H9 (cell line): Measurements from ENCODE around the gene RALGAPA2. TPM values are rescaled to one million over a fixed set of nuclear protein-coding genes. Genes with fewer than 3 reads are reported as not detected.

Experiments
- DNase-seq: peaks from one replicate; pipeline ENCODE4 v3.0.0-alpha.2; 2017
- H2AFZ ChIP-seq: one replicate; pipeline ENCODE4 v1.6.1; 2013; ENCODE audit warnings: mild to moderate bottlenecking, low read length, control low read depth, moderate library complexity
- H2AK5ac ChIP-seq: 2 replicates; pipeline ENCODE4 v1.6.1; 2013; ENCODE audit warnings: low read length, control low read depth, mixed read lengths; ENCODE audit not compliant: insufficient read length
- H2BK120ac ChIP-seq: one replicate; pipeline ENCODE4 v1.6.1; 2013; ENCODE audit warnings: low read depth, mild to moderate bottlenecking, low read length, control low read depth, inconsistent platforms; ENCODE audit not compliant: poor library complexity, severe bottlenecking
- H2BK12ac ChIP-seq: 2 replicates; pipeline ENCODE4 v1.6.1; 2013; ENCODE audit warnings: low read length, control low read depth, mixed read lengths, low read depth; ENCODE audit not compliant: insufficient read length
- H2BK15ac ChIP-seq: 2 replicates; pipeline ENCODE4 v1.6.1; 2013; ENCODE audit warnings: low read depth, low read length, control low read depth
- H2BK20ac ChIP-seq: one replicate; pipeline ENCODE4 v1.6.1; 2013; ENCODE audit warnings: low read depth, mild to moderate bottlenecking, low read length, control low read depth, inconsistent platforms; ENCODE audit not compliant: poor library complexity, severe bottlenecking
- H2BK5ac ChIP-seq: 2 replicates; pipeline ENCODE4 v1.6.1; 2013; ENCODE audit warnings: low read length, control low read depth, mixed read lengths; ENCODE audit not compliant: insufficient read length
- H3K14ac ChIP-seq: 2 replicates; pipeline ENCODE4 v1.6.1; 2013; ENCODE audit warnings: low read length, control low read depth; ENCODE audit not compliant: insufficient read depth
- H3K18ac ChIP-seq: 2 replicates; pipeline ENCODE4 v1.6.1; 2013; ENCODE audit warnings: low read depth, mild to moderate bottlenecking, mixed read lengths, low read length, control low read depth; ENCODE audit not compliant: insufficient read length
- H3K23ac ChIP-seq: 2 replicates; pipeline ENCODE4 v1.6.1; 2013; ENCODE audit warnings: low read length, control low read depth, mixed read lengths, low read depth; ENCODE audit not compliant: insufficient read length
- H3K23me2 ChIP-seq: 2 replicates; pipeline ENCODE4 v1.6.1; 2013; ENCODE audit warnings: low read depth, mild to moderate bottlenecking, mixed read lengths, low read length, control low read depth; ENCODE audit not compliant: insufficient read length, poor library complexity, severe bottlenecking
- H3K27ac ChIP-seq: 2 replicates; pipeline ENCODE4 v1.5.1; 2013; ENCODE audit warnings: low read length, control low read depth, mixed read lengths, low read depth; ENCODE audit not compliant: insufficient read length
- H3K27me3 ChIP-seq: 2 replicates; pipeline ENCODE4 v1.6.1; 2013; ENCODE audit warnings: low read length, control low read depth, inconsistent platforms; ENCODE audit not compliant: insufficient read depth
- H3K4ac ChIP-seq: 2 replicates; pipeline ENCODE4 v1.6.1; 2013; ENCODE audit warnings: low read depth, mild to moderate bottlenecking, control low read depth, inconsistent platforms, low read length, moderate library complexity
- H3K4me1 ChIP-seq: 2 replicates; pipeline ENCODE4 v1.6.1; 2013; ENCODE audit warnings: low read length, control low read depth, inconsistent platforms; ENCODE audit not compliant: insufficient read depth
- H3K4me2 ChIP-seq: 2 replicates; pipeline ENCODE4 v1.6.1; 2013; ENCODE audit warnings: low read length, control low read depth, mixed read lengths; ENCODE audit not compliant: insufficient read length, insufficient read depth
- H3K56ac ChIP-seq: 2 replicates; pipeline ENCODE4 v1.6.1; 2013; ENCODE audit warnings: low read depth, mild to moderate bottlenecking, mixed read lengths, low read length, control low read depth; ENCODE audit not compliant: insufficient read length
- H3K79me1 ChIP-seq: 2 replicates; pipeline ENCODE4 v1.6.1; 2013; ENCODE audit warnings: low read depth, mild to moderate bottlenecking, moderate library complexity, low read length, control low read depth, inconsistent platforms; ENCODE audit not compliant: insufficient read depth, poor library complexity, severe bottlenecking
- H3K79me2 ChIP-seq: 2 replicates; pipeline ENCODE4 v1.6.1; 2013; ENCODE audit warnings: low read length, control low read depth, inconsistent platforms; ENCODE audit not compliant: insufficient read depth
- H3K9ac ChIP-seq: 2 replicates; pipeline ENCODE4 v1.6.1; 2013; ENCODE audit warnings: low read length, control low read depth, mixed read lengths; ENCODE audit not compliant: insufficient read length; ENCODE audit errors: extremely low read depth
- H3K9me3 ChIP-seq: one replicate; pipeline ENCODE4 v1.6.1; 2013; ENCODE audit warnings: low read depth, low read length, inconsistent platforms; ENCODE audit not compliant: control insufficient read depth
- H3T11ph ChIP-seq: one replicate; pipeline ENCODE4 v1.6.1; 2013; ENCODE audit warnings: mild to moderate bottlenecking, low read length, control low read depth, inconsistent platforms
- H4K20me1 ChIP-seq: one replicate; pipeline ENCODE4 v1.6.1; 2013; ENCODE audit not compliant: control insufficient read depth, insufficient read length, insufficient read depth
- H4K5ac ChIP-seq: 2 replicates; pipeline ENCODE4 v1.6.1; 2013; ENCODE audit warnings: low read depth, mild to moderate bottlenecking, mixed read lengths, low read length, control low read depth; ENCODE audit not compliant: insufficient read length
- H4K8ac ChIP-seq: replicated peaks from 2 replicates; pipeline ENCODE4 v1.6.1; 2013; ENCODE audit warnings: low read length, control low read depth, mixed read lengths, low read depth; ENCODE audit not compliant: insufficient read length
- H4K91ac ChIP-seq: 2 replicates; pipeline ENCODE4 v1.6.1; 2013; ENCODE audit warnings: low read depth, mild to moderate bottlenecking, moderate library complexity, mixed read lengths, low read length, control low read depth; ENCODE audit not compliant: insufficient read length
- H3K27ac Mint-ChIP-seq, 3 experiments: 2 replicates in 2 of 3; 3 replicates in 1 of 3; pipeline ENCODE4 v1.8.0; 2020 to 2021; ENCODE audit warnings: mixed read lengths in 3 of 3, mild to moderate bottlenecking in 1 of 3, moderate library complexity in 1 of 3
- H3K27me3 Mint-ChIP-seq: 2 replicates; pipeline ENCODE4 v1.8.0; 2021; ENCODE audit warnings: low read depth, mild to moderate bottlenecking, moderate library complexity, mixed read lengths
- H3K36me3 Mint-ChIP-seq, 3 experiments: 2 replicates in 2 of 3; 3 replicates in 1 of 3; pipeline ENCODE4 v1.8.0; 2020 to 2021; ENCODE audit warnings: low read depth in 3 of 3, mixed read lengths in 3 of 3; ENCODE audit not compliant: insufficient read depth in 1 of 3
- H3K4me1 Mint-ChIP-seq, 2 experiments: 2 replicates each; pipeline ENCODE4 v1.8.0; 2020; ENCODE audit warnings: mixed read lengths in 2 of 2
- H3K4me3 Mint-ChIP-seq, 2 experiments: 2 replicates in 1 of 2; 3 replicates in 1 of 2; pipeline ENCODE4 v1.8.0; 2020 to 2021; ENCODE audit warnings: mild to moderate bottlenecking in 2 of 2, mixed read lengths in 2 of 2, moderate library complexity in 1 of 2
- H3K9me3 Mint-ChIP-seq, 2 experiments: 2 replicates in 1 of 2; 3 replicates in 1 of 2; pipeline ENCODE4 v1.8.0; 2020; ENCODE audit warnings: mild to moderate bottlenecking in 2 of 2, mixed read lengths in 2 of 2, moderate library complexity in 1 of 2
- CTCF ChIP-seq: fragments of 200-600 bp; sonication (generic); conservative IDR thresholded peaks from 3 replicates; pipeline ENCODE4 v1.8.0; 2021; ENCODE audit warnings: antibody characterized with exemption, mild to moderate bottlenecking
- WGBS: extraction: QIAGEN DNeasy Blood & Tissue Kit; methylation state at CpG from one replicate; pipeline ENCODE4 v1.1.7; 2013; ENCODE audit warnings: missing lambda C conversion rate, low lambda C conversion rate, mixed read lengths; ENCODE audit not compliant: insufficient read length; ENCODE audit errors: extremely low coverage; 5-methylcytosine and 5-hydroxymethylcytosine counted together
- total RNA-seq: library from RNA; stranded (reverse); gene quantifications from 2 replicates; pipeline ENCODE4 v1.2.1, GENCODE V29; 2021

Gene RALGAPA2
- total RNA-seq, 1 experiment from 2014 or later: 16.6 TPM

DNA sequence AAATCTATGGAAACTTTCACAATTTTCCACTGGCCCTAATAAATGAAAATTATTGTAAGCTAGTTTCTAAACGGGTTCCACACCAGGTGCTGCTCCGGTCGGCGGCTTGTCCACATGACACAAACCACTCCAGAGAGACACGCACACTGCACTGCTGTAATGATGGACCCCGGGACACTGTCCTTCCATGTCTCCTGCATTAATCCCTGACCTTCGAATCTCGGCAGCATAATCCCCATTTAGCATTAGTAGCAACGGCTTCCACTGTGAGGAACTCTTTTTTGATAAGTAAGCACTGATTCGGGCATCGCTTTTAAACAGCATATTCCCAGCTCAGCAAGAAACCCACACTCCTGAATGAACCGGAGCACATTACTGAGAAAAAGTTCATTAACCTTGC, 301.0 kb downstream of the RALGAPA2 start:
- Histone ChIP-seq H3K23ac (no peak overlapping the region), H3K79me1 (no peaks in the 10 kb centered on the region), H3K23me2 (no peaks in the 10 kb centered on the region), H2BK20ac (no peak overlapping the region), H3K27me3 (no peaks in the 10 kb centered on the region), H2BK120ac (no peak overlapping the region), H4K8ac (no peak overlapping the region), H3K14ac (no peak overlapping the region), H3K79me2 (no peaks in the 10 kb centered on the region), H2AFZ (no peak overlapping the region), H2AK5ac (no peak overlapping the region), H3K4ac (no peak overlapping the region), H3K4me1 (peaks cover 3% of the 10 kb centered on the region; the same call in 1 of the 2 replicates), H3K27ac (no peak overlapping the region), H4K5ac (no peak overlapping the region), H3K4me2 (no peak overlapping the region), H4K20me1 (no peaks in the 10 kb centered on the region), H2BK12ac (no peak overlapping the region), H3K56ac (no peak overlapping the region), H4K91ac (no peak overlapping the region), H3K9me3 (no peaks in the 10 kb centered on the region), H3T11ph (no peak overlapping the region), H3K18ac (no peak overlapping the region), H3K9ac (no peak overlapping the region), H2BK15ac (no peak overlapping the region), H2BK5ac (no peak overlapping the region)
- Mint-ChIP-seq H3K9me3 (no peaks in the 10 kb centered on the region), H3K4me3 (peak overlapping the region in 1 of 2 experiments; percentile 40; a peak in 2 of 5 replicates), H3K27me3 (peaks cover 3% of the 10 kb centered on the region; the same call in 1 of the 2 replicates), H3K36me3 (no peaks in the 10 kb centered on the region), H3K27ac (0 out of 7 replicates have a peak overlapping the region, but pooled peaks of 1 of the 3 experiments have one; percentile 11), H3K4me1 (peaks cover 52 to 55% of the 10 kb centered on the region in 2 experiments)
- DNase-seq: no peak
- TF ChIP-seq CTCF: no peak
- no CpG with 5 or more reads among the region's 12 CpGs for WGBS
